WTC11 (cell line): ENCODE results near the gene ADAM33. TPM values are rescaled to one million over a fixed set of nuclear protein-coding genes. Genes with fewer than 3 reads are reported as not detected.
A peak's percentile ranks its signal among the peaks of the same experiment; 100 is the strongest.

Experiments
- ATAC-seq: fragments of 200-7000 bp; cut with Tn5 transposase; 2 replicates; pipeline ENCODE4 v1.10.0; 2021; ENCODE audit warnings: mild to moderate bottlenecking, moderate library complexity
- CTCF ChIA-PET: fragments of 300-600 bp; sonication (Branson Sonifier 250); formaldehyde crosslinking; loops from one replicate; lab custom pipeline; 2021; ENCODE audit warnings: antibody characterized with exemption; lab: Charles Lee
- POLR2A ChIA-PET: fragments of 350-600 bp; sonication (Branson Sonifier 250); formaldehyde crosslinking; loops from one replicate; lab custom pipeline; 2021; ENCODE audit warnings: antibody characterized with exemption; lab: Charles Lee
- DNase-seq: peaks from one replicate; pipeline ENCODE4 v3.0.0; 2021; ENCODE audit warnings: low spot score
- H3K27ac Mint-ChIP-seq: 2 replicates; pipeline ENCODE4 v1.8.0; 2021; ENCODE audit warnings: mixed read lengths
- H3K27me3 Mint-ChIP-seq: 2 replicates; pipeline ENCODE4 v1.8.0; 2021; ENCODE audit warnings: low read depth, mild to moderate bottlenecking, moderate library complexity, mixed read lengths
- H3K36me3 Mint-ChIP-seq: 2 replicates; pipeline ENCODE4 v1.8.0; 2021; ENCODE audit warnings: mixed read lengths
- H3K4me1 Mint-ChIP-seq: 2 replicates; pipeline ENCODE4 v1.8.0; 2022; ENCODE audit warnings: mixed read lengths
- H3K4me3 Mint-ChIP-seq: 2 replicates; pipeline ENCODE4 v1.8.0; 2021; ENCODE audit warnings: mild to moderate bottlenecking, moderate library complexity, mixed read lengths
- H3K9me3 Mint-ChIP-seq: 2 replicates; pipeline ENCODE4 v1.8.0; 2021; ENCODE audit warnings: mixed read lengths
- AR ChIP-seq: fragments of 250-450 bp; sonication (Bioruptor Pico); IDR thresholded peaks from 2 replicates; pipeline ENCODE4 v1.9.0; 2021; ENCODE audit warnings: mild to moderate bottlenecking
- ARID4B ChIP-seq: sonication (generic); formaldehyde crosslinking; IDR thresholded peaks from 2 replicates; pipeline ENCODE4 v1.8.0; 2023; ENCODE audit warnings: missing genetic modification reagents, mild to moderate bottlenecking, borderline replicate concordance
- ATF1 ChIP-seq: sonication (generic); formaldehyde crosslinking; IDR thresholded peaks from 2 replicates; pipeline ENCODE4 v1.8.1; 2023; ENCODE audit warnings: mild to moderate bottlenecking, moderate library complexity, missing genetic modification reagents
- CBFB ChIP-seq: sonication (generic); formaldehyde crosslinking; IDR thresholded peaks from 2 replicates; pipeline ENCODE4 v1.8.1; 2022; ENCODE audit warnings: mild to moderate bottlenecking, low read depth, missing genetic modification reagents
- CREM ChIP-seq: sonication (generic); formaldehyde crosslinking; IDR thresholded peaks from 2 replicates; pipeline ENCODE4 v1.8.1; 2022; ENCODE audit warnings: mild to moderate bottlenecking, missing genetic modification reagents, moderate library complexity
- E2F4 ChIP-seq: sonication (generic); formaldehyde crosslinking; IDR thresholded peaks from 2 replicates; pipeline ENCODE4 v1.8.1; 2022; ENCODE audit warnings: low read depth, mild to moderate bottlenecking, moderate library complexity, missing genetic modification reagents, borderline replicate concordance
- EMX1 ChIP-seq: fragments of 250-450 bp; sonication (Bioruptor Pico); IDR thresholded peaks from 2 replicates; pipeline ENCODE4 v1.8.0; 2021; ENCODE audit warnings: mild to moderate bottlenecking
- FOXJ3 ChIP-seq: sonication (generic); formaldehyde crosslinking; IDR thresholded peaks from 2 replicates; pipeline ENCODE4 v1.9.0; 2021; ENCODE audit warnings: missing genetic modification reagents, mild to moderate bottlenecking, borderline replicate concordance
- JAZF1 ChIP-seq: fragments of 250-450 bp; sonication (Bioruptor Pico); IDR thresholded peaks from 2 replicates; pipeline ENCODE4 v1.9.0; 2021; ENCODE audit warnings: moderate library complexity, mild to moderate bottlenecking, inconsistent platforms
- JUN ChIP-seq: sonication (generic); formaldehyde crosslinking; IDR thresholded peaks from 2 replicates; pipeline ENCODE4 v1.8.0; 2023; ENCODE audit warnings: mild to moderate bottlenecking, missing genetic modification reagents
- MAX ChIP-seq: sonication (generic); formaldehyde crosslinking; IDR thresholded peaks from 2 replicates; pipeline ENCODE4 v1.8.0; 2022; ENCODE audit warnings: mild to moderate bottlenecking, missing genetic modification reagents
- MYBL2 ChIP-seq: sonication (generic); formaldehyde crosslinking; IDR thresholded peaks from 2 replicates; pipeline ENCODE4 v1.8.1; 2023; ENCODE audit warnings: mild to moderate bottlenecking, moderate library complexity, missing genetic modification reagents
- NFYB ChIP-seq: sonication (generic); formaldehyde crosslinking; conservative IDR thresholded peaks from 2 replicates; pipeline ENCODE4 v1.8.0; 2022; ENCODE audit warnings: low read depth, missing genetic modification reagents
- NR1H2 ChIP-seq: sonication (generic); formaldehyde crosslinking; IDR thresholded peaks from 2 replicates; pipeline ENCODE4 v1.9.0; 2021; ENCODE audit warnings: mild to moderate bottlenecking, moderate library complexity, missing genetic modification reagents
- OVOL2 ChIP-seq: fragments of 250-450 bp; sonication (Bioruptor Pico); IDR thresholded peaks from 2 replicates; pipeline ENCODE4 v1.9.0; 2021; ENCODE audit warnings: mild to moderate bottlenecking, borderline replicate concordance
- RORB ChIP-seq: fragments of 250-450 bp; sonication (Bioruptor Pico); IDR thresholded peaks from 2 replicates; pipeline ENCODE4 v1.9.0; 2021; ENCODE audit warnings: mild to moderate bottlenecking
- SMAD4 ChIP-seq: sonication (generic); formaldehyde crosslinking; IDR thresholded peaks from 2 replicates; pipeline ENCODE4 v1.8.0; 2022; ENCODE audit warnings: mild to moderate bottlenecking, missing genetic modification reagents
- SOX15 ChIP-seq: fragments of 250-450 bp; sonication (Bioruptor Pico); IDR thresholded peaks from 2 replicates; pipeline ENCODE4 v1.9.0; 2021; ENCODE audit warnings: mild to moderate bottlenecking
- TEAD4 ChIP-seq: sonication (generic); formaldehyde crosslinking; IDR thresholded peaks from 2 replicates; pipeline ENCODE4 v1.8.0; 2022; ENCODE audit warnings: mild to moderate bottlenecking, missing genetic modification reagents
- TP53 ChIP-seq: sonication (generic); formaldehyde crosslinking; IDR thresholded peaks from 2 replicates; pipeline ENCODE4 v1.8.1; 2023; ENCODE audit warnings: mild to moderate bottlenecking, missing genetic modification reagents
- USF1 ChIP-seq: sonication (generic); formaldehyde crosslinking; IDR thresholded peaks from 2 replicates; pipeline ENCODE4 v1.8.0; 2022; ENCODE audit warnings: mild to moderate bottlenecking, missing genetic modification reagents
- USF2 ChIP-seq: sonication (generic); formaldehyde crosslinking; IDR thresholded peaks from 2 replicates; pipeline ENCODE4 v1.8.1; 2023; ENCODE audit warnings: mild to moderate bottlenecking, missing genetic modification reagents, moderate library complexity
- ZNF121 ChIP-seq: sonication (generic); formaldehyde crosslinking; IDR thresholded peaks from 2 replicates; pipeline ENCODE4 v1.8.0; 2023; ENCODE audit warnings: missing genetic modification reagents
- ZNF671 ChIP-seq: fragments of 250-450 bp; sonication (Bioruptor Pico); IDR thresholded peaks from 2 replicates; pipeline ENCODE4 v1.8.0; 2021; ENCODE audit warnings: mild to moderate bottlenecking
- total RNA-seq: library from RNA; stranded (reverse); gene quantifications from 3 replicates; pipeline ENCODE4 v1.2.3, GENCODE V29; 2021
- TF ChIP-seq, protein P1 (sequence below): fragments of 250-450 bp; sonication (Bioruptor Pico); IDR thresholded peaks from 2 replicates; pipeline ENCODE4 v1.8.0; 2021; ENCODE audit warnings: mild to moderate bottlenecking
- TF ChIP-seq, protein P2 (sequence below): sonication (generic); formaldehyde crosslinking; IDR thresholded peaks from 2 replicates; pipeline ENCODE4 v1.8.0; 2023; ENCODE audit warnings: missing genetic modification reagents

The ADAM33 gene
- total RNA-seq, 1 experiment from 2014 or later = 5.3 TPM

DNA sequence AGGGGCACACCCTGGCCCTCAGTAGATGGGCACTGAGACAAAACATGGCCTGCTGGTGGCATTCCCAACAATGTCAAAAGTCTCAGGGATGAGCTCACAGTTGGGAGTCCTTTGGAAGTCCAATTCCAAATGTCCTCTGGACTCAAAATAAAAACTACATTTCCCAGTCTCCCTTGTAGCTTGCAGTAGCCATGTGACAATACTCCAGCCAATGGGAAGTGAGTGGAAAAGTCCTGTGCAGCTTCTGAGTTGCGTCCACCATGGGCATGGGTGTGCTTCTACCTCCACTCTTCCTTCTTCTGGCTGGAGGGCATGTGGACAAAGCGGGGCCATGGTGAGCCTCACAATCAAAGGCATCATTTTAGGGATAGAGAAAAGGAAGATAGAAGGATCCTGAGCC, 5.8 kb upstream of the ADAM33 start:
- Mint-ChIP-seq H3K9me3 (peaks cover 4% of the 10 kb centered on the region; the same call in 1 of the 2 replicates), H3K36me3 (no peaks in the 10 kb centered on the region), H3K4me1 (peaks cover 28% of the 10 kb centered on the region), H3K27me3 (peaks cover 11% of the 10 kb centered on the region), H3K27ac (no peak overlapping the region), H3K4me3 (no peak overlapping the region)
- ATAC-seq (peak; percentile 67), DNase-seq (no peak)
- CTCF ChIA-PET = interaction anchor here (0.9 to 2.8 kb wide), 19 partner anchors 9 to 124 kb away, joined by 3 to 30 read pairs (median 6); partner anchors contain the start of genes CENPB, HSPA12B and SPEF1
- TF ChIP-seq CBFB (CRISPR knock-in tag) (no peak), ATF1 (CRISPR knock-in tag) (no peak), OVOL2 (CRISPR knock-in tag) (no peak), E2F4 (CRISPR knock-in tag) (no peak), ZNF671 (CRISPR knock-in tag) (no peak), ARID4B (CRISPR knock-in tag) (no peak), AR (no peak), FOXJ3 (no peak), USF2 (peak; percentile 94), JAZF1 (CRISPR knock-in tag) (no peak), NFYB (peak; percentile 98), USF1 (CRISPR knock-in tag) (peak; percentile 93), EMX1 (no peak), NR1H2 (no peak), ZNF121 (CRISPR knock-in tag) (no peak), SOX15 (CRISPR knock-in tag) (no peak), MYBL2 (CRISPR knock-in tag) (no peak), TEAD4 (no peak), MAX (CRISPR knock-in tag) (no peak), TP53 (CRISPR knock-in tag) (no peak), RORB (CRISPR knock-in tag) (no peak), CREM (CRISPR knock-in tag) (no peak), JUN (no peak), SMAD4 (no peak)
- TF ChIP-seq, protein P1, sequence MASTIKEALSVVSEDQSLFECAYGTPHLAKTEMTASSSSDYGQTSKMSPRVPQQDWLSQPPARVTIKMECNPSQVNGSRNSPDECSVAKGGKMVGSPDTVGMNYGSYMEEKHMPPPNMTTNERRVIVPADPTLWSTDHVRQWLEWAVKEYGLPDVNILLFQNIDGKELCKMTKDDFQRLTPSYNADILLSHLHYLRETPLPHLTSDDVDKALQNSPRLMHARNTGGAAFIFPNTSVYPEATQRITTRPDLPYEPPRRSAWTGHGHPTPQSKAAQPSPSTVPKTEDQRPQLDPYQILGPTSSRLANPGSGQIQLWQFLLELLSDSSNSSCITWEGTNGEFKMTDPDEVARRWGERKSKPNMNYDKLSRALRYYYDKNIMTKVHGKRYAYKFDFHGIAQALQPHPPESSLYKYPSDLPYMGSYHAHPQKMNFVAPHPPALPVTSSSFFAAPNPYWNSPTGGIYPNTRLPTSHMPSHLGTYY (CRISPR knock-in tag) = no peak
- TF ChIP-seq, protein P2, sequence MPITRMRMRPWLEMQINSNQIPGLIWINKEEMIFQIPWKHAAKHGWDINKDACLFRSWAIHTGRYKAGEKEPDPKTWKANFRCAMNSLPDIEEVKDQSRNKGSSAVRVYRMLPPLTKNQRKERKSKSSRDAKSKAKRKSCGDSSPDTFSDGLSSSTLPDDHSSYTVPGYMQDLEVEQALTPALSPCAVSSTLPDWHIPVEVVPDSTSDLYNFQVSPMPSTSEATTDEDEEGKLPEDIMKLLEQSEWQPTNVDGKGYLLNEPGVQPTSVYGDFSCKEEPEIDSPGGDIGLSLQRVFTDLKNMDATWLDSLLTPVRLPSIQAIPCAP = no peak
- POLR2A ChIA-PET = no interaction called here
